Panc1 (cell line): ENCODE results near the gene TGFBR1. TPM values are rescaled to one million over a fixed set of nuclear protein-coding genes. Genes with fewer than 3 reads are reported as not detected.

Source experiments
- ATAC-seq: fragments of 200-7000 bp; cut with Tn5 transposase; 2 replicates; pipeline ENCODE4 v1.9.1; 2020; ENCODE audit warnings: mild to moderate bottlenecking, moderate library complexity
- BruUV-seq: library from RNA; stranded (reverse); fragments of 400-500 nt; replicated peaks from 2 replicates; lab custom pipeline; 2021; lab: Mats Ljungman, UMichigan
- CTCF ChIA-PET: fragments of 300-600 bp; sonication (Branson Sonifier 250); formaldehyde crosslinking; loops from one replicate; lab custom pipeline; 2022; ENCODE audit warnings: antibody characterized with exemption; lab: Charles Lee
- POLR2A ChIA-PET: fragments of 300-600 bp; sonication (Branson Sonifier 250); formaldehyde crosslinking; loops from one replicate; lab custom pipeline; 2022; ENCODE audit warnings: antibody characterized with exemption; lab: Charles Lee
- DNase-seq: peaks from one replicate; pipeline ENCODE4 v3.0.0-alpha.2; 2010; ENCODE audit warnings: low read depth, low spot score
- H3K27ac ChIP-seq: 2 replicates; pipeline ENCODE4 v1.5.1; 2011; ENCODE audit warnings: mild to moderate bottlenecking, low read length, inconsistent platforms
- H3K27me3 ChIP-seq: fragments of 200-500 bp; sonication (Bioruptor generic); 2 replicates; pipeline ENCODE4 v1.6.0; 2014; ENCODE audit warnings: low read length, inconsistent platforms; ENCODE audit not compliant: control insufficient read depth, insufficient read depth
- H3K36me3 ChIP-seq: fragments of 200-500 bp; sonication (Bioruptor generic); 2 replicates; pipeline ENCODE4 v1.5.1; 2014; ENCODE audit warnings: inconsistent platforms, mild to moderate bottlenecking, low read length, moderate library complexity; ENCODE audit not compliant: control insufficient read depth, insufficient read depth
- H3K4me1 ChIP-seq: 2 replicates; pipeline ENCODE4 v1.5.1; 2011; ENCODE audit warnings: inconsistent platforms, mild to moderate bottlenecking, low read length, moderate library complexity; ENCODE audit not compliant: control insufficient read depth, insufficient read depth
- H3K4me3 ChIP-seq, 2 experiments: 2 replicates each; pipeline ENCODE4 v1.5.1; 2011 to 2012; ENCODE audit warnings: low read depth in 2 of 2, low read length in 2 of 2, mild to moderate bottlenecking in 2 of 2, inconsistent platforms in 1 of 2, moderate library complexity in 1 of 2
- H3K9me3 ChIP-seq: fragments of 200-500 bp; sonication (Bioruptor generic); 2 replicates; pipeline ENCODE4 v1.5.1; 2014; ENCODE audit warnings: low read depth, mild to moderate bottlenecking, inconsistent platforms, low read length, moderate library complexity; ENCODE audit not compliant: control insufficient read depth, insufficient read depth
- POLR2AphosphoS5 ChIP-seq: IDR thresholded peaks from 2 replicates; pipeline ENCODE4 v1.6.1; 2012; ENCODE audit warnings: mild to moderate bottlenecking, low read depth, low read length, moderate library complexity
- SIN3A ChIP-seq: IDR thresholded peaks from 2 replicates; pipeline ENCODE4 v1.6.1; 2012; ENCODE audit warnings: low read depth, mild to moderate bottlenecking, low read length, moderate library complexity, borderline replicate concordance; ENCODE audit not compliant: insufficient read depth
- TCF7L2 ChIP-seq: IDR thresholded peaks from 2 replicates; pipeline ENCODE4 v1.6.1; 2011; ENCODE audit warnings: mild to moderate bottlenecking, low read depth, low read length, inconsistent platforms
- in situ Hi-C: cut with HindIII; loops from 2 replicates; pipeline ENCODE4 v1.10.0; 2016; ENCODE audit warnings: low sequenced_read_pairs, low pct_unique_long_range_greater_than_20kb
- intact Hi-C: fragments of 100-400 bp; cut with micrococcal nuclease; formaldehyde crosslinking; loops from one replicate; pipeline ENCODE4 v1.10.0; 2022; ENCODE audit not compliant: unreplicated experiment
- total RNA-seq: library from RNA; stranded (reverse); gene quantifications from one replicate; pipeline ENCODE4 v1.2.1, GENCODE V29; 2021; ENCODE audit not compliant: unreplicated experiment
- TF ChIP-seq, protein P1 (sequence below): fragments of 450-650 bp; IDR thresholded peaks from 2 replicates; pipeline ENCODE4 v1.5.1; 2017; ENCODE audit warnings: mild to moderate bottlenecking
- TF ChIP-seq, protein P2 (sequence below), 2 experiments: IDR thresholded peaks; 2 replicates each; pipeline ENCODE4 v1.6.1; 2011 to 2012; ENCODE audit warnings: low read depth in 2 of 2, control low read depth in 1 of 2, low read length in 1 of 2, mild to moderate bottlenecking in 1 of 2, moderate library complexity in 1 of 2; ENCODE audit not compliant: insufficient read depth in 1 of 2

TGFBR1 gene
- total RNA-seq, 1 experiment from 2014 or later = 22.2 TPM

DNA sequence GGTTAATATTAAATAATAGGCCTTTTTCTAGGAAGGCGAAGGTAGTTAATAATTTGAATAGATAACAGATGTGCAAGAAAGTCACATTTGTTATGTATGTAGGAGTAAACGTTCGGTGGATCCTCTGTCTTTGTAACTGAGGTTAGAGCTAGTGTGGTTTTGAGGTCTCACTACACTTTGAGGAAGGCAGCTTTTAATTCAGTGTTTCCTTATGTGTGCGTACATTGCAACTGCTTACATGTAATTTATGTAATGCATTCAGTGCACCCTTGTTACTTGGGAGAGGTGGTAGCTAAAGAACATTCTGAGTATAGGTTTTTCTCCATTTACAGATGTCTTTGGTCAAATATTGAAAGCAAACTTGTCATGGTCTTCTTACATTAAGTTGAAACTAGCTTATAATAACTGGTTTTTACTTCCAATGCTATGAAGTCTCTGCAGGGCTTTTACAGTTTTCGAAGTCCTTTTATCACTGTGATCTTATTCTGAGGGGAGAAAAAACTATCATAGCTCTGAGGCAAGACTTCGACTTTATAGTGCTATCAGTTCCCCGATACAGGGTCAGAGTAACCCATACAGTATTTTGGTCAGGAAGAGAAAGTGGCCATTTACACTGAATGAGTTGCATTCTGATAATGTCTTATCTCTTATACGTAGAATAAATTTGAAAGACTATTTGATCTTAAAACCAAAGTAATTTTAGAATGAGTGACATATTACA lies 45.7 kb downstream of the TGFBR1 start:
- Histone ChIP-seq H3K27me3 (no peaks in the 10 kb centered on the region), H3K9me3 (no peaks in the 10 kb centered on the region), H3K4me3 (no peak overlapping the region), H3K27ac (no peak overlapping the region), H3K36me3 (no peaks in the 10 kb centered on the region), H3K4me1 (no peaks in the 10 kb centered on the region)
- no peak for DNase-seq
- CTCF ChIA-PET = no interaction called here
- ATAC-seq = no peak
- in situ Hi-C loops = no loop called here
- TF ChIP-seq POLR2AphosphoS5 (no peak), TCF7L2 (no peak), SIN3A (no peak)
- TF ChIP-seq, protein P1, sequence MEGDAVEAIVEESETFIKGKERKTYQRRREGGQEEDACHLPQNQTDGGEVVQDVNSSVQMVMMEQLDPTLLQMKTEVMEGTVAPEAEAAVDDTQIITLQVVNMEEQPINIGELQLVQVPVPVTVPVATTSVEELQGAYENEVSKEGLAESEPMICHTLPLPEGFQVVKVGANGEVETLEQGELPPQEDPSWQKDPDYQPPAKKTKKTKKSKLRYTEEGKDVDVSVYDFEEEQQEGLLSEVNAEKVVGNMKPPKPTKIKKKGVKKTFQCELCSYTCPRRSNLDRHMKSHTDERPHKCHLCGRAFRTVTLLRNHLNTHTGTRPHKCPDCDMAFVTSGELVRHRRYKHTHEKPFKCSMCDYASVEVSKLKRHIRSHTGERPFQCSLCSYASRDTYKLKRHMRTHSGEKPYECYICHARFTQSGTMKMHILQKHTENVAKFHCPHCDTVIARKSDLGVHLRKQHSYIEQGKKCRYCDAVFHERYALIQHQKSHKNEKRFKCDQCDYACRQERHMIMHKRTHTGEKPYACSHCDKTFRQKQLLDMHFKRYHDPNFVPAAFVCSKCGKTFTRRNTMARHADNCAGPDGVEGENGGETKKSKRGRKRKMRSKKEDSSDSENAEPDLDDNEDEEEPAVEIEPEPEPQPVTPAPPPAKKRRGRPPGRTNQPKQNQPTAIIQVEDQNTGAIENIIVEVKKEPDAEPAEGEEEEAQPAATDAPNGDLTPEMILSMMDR = no peak
- TF ChIP-seq, protein P2, sequence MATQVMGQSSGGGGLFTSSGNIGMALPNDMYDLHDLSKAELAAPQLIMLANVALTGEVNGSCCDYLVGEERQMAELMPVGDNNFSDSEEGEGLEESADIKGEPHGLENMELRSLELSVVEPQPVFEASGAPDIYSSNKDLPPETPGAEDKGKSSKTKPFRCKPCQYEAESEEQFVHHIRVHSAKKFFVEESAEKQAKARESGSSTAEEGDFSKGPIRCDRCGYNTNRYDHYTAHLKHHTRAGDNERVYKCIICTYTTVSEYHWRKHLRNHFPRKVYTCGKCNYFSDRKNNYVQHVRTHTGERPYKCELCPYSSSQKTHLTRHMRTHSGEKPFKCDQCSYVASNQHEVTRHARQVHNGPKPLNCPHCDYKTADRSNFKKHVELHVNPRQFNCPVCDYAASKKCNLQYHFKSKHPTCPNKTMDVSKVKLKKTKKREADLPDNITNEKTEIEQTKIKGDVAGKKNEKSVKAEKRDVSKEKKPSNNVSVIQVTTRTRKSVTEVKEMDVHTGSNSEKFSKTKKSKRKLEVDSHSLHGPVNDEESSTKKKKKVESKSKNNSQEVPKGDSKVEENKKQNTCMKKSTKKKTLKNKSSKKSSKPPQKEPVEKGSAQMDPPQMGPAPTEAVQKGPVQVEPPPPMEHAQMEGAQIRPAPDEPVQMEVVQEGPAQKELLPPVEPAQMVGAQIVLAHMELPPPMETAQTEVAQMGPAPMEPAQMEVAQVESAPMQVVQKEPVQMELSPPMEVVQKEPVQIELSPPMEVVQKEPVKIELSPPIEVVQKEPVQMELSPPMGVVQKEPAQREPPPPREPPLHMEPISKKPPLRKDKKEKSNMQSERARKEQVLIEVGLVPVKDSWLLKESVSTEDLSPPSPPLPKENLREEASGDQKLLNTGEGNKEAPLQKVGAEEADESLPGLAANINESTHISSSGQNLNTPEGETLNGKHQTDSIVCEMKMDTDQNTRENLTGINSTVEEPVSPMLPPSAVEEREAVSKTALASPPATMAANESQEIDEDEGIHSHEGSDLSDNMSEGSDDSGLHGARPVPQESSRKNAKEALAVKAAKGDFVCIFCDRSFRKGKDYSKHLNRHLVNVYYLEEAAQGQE (IDR thresholded peaks at IDR 0.05; ENCODE audit: insufficient read depth in 1 of 2, low read depth in 2 of 2, low read length in 1 of 2) = no peak
- intact Hi-C loops = no loop called here
- POLR2A ChIA-PET = no interaction called here
- BruUV-seq = TSS peak; percentile 61

DNA sequence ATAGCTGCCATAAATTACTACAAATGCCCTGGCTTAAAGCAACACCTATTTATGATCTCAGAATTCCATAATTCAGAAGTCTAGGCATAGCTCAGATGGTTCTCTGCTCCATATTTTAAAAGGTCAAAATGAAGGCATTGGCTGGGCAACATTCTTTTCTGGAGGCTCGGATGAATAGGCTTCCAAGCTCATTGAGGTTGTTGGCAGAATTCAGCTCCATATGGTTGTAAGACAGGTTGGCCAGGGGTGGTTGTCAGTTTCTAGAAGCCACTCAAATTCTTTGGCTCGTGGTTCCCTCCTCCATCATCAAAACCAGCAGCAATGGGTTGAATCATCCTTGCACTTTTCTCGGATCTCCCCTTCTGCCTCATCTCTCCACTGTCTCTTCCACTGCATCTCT lies 49.4 kb downstream of the TGFBR1 start:
- ATAC-seq (no peak), DNase-seq (no peak)
- Histone ChIP-seq H3K27ac (no peak overlapping the region), H3K4me1 (no peaks in the 10 kb centered on the region), H3K4me3 (no peak overlapping the region), H3K9me3 (no peaks in the 10 kb centered on the region), H3K27me3 (peaks cover 2% of the 10 kb centered on the region; the same call in 1 of the 2 replicates), H3K36me3 (no peaks in the 10 kb centered on the region)
- BruUV-seq = no TSS peak
- intact Hi-C loops = no loop called here
- in situ Hi-C loops = no loop called here
- ChIA-PET CTCF (no interaction called here), POLR2A (no interaction called here)
- TF ChIP-seq POLR2AphosphoS5 = no peak
- no peak for TF ChIP-seq TCF7L2
- TF ChIP-seq SIN3A = no peak

DNA sequence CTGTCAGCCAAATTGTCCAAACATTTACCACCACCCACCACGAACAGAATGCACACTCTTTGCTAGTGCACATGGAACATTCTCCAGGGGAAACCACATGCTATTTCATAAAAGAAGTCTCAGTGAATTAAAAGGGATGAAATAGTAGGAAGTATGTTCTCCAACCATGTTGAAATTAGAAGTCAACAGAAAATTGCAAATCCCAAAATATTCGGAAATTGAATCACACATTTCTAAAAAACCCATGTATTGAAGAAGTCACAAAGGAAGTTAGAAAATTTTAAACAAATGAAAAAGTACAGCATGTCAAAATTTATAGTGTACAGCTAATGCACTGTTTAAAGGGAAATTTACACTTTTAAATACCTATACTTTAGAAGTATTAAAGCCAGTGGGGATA lies 50.8 kb downstream of the TGFBR1 start:
- in situ Hi-C loops = no loop called here

More for the DNA sequence above, 50.8 kb downstream of the TGFBR1 start:
- ATAC-seq (no peak), DNase-seq (no peak)
- Histone ChIP-seq H3K27ac (no peak overlapping the region), H3K27me3 (peaks cover 2% of the 10 kb centered on the region; the same call in 1 of the 2 replicates), H3K4me1 (no peaks in the 10 kb centered on the region), H3K36me3 (no peaks in the 10 kb centered on the region), H3K4me3 (no peak overlapping the region), H3K9me3 (no peaks in the 10 kb centered on the region)
- CTCF ChIA-PET = interaction anchor here (0.6 kb wide), 1 partner anchor 705 kb away, joined by 3 read pairs; no protein-coding TSS in a partner anchor
- intact Hi-C loops = no loop called here
- POLR2A ChIA-PET = no interaction called here
- TF ChIP-seq POLR2AphosphoS5 (no peak), TCF7L2 (no peak), SIN3A (no peak)
- TF ChIP-seq, protein P2 (IDR thresholded peaks at IDR 0.05; ENCODE audit: insufficient read depth in 1 of 2, low read depth in 2 of 2, low read length in 1 of 2) = no peak
- TF ChIP-seq, protein P1 = no peak
- no TSS peak for BruUV-seq
